Calu3 (cell line): ENCODE results near the gene SDHC. TPM values are rescaled to one million over a fixed set of nuclear protein-coding genes. Genes with fewer than 3 reads are reported as not detected.
"Not testable (repeated sequence)": the region's sequence is repeated elsewhere in the genome, so short reads cannot be mapped to it uniquely, and the experiment has no call there.

ENCODE experiments used
- BruUV-seq: library from RNA; stranded (reverse); fragments of 400-500 nt; replicated peaks from 2 replicates; lab custom pipeline; 2021; lab: Mats Ljungman, UMichigan
- CTCF ChIA-PET: fragments of 300-600 bp; sonication (Branson Sonifier 250); formaldehyde crosslinking; loops from one replicate; lab custom pipeline; 2022; ENCODE audit warnings: antibody characterized with exemption; lab: Charles Lee
- DNase-seq: peaks from one replicate; pipeline ENCODE4 v3.0.0; 2022
- H3K27ac Mint-ChIP-seq: one replicate; pipeline ENCODE4 v1.8.0; 2022; ENCODE audit warnings: mixed read lengths; ENCODE audit not compliant: unreplicated experiment
- H3K27me3 Mint-ChIP-seq: one replicate; pipeline ENCODE4 v1.8.0; 2022; ENCODE audit warnings: mixed read lengths; ENCODE audit not compliant: unreplicated experiment
- H3K36me3 Mint-ChIP-seq: one replicate; pipeline ENCODE4 v1.8.0; 2022; ENCODE audit warnings: mild to moderate bottlenecking, moderate library complexity, mixed read lengths; ENCODE audit not compliant: insufficient read depth, unreplicated experiment
- H3K4me1 Mint-ChIP-seq: one replicate; pipeline ENCODE4 v1.8.0; 2022; ENCODE audit warnings: mild to moderate bottlenecking, low read depth, mixed read lengths; ENCODE audit not compliant: unreplicated experiment
- H3K4me3 Mint-ChIP-seq: one replicate; pipeline ENCODE4 v1.8.0; 2022; ENCODE audit warnings: mild to moderate bottlenecking, low read depth, moderate library complexity, mixed read lengths; ENCODE audit not compliant: unreplicated experiment
- H3K9me3 Mint-ChIP-seq: one replicate; pipeline ENCODE4 v1.8.0; 2022; ENCODE audit warnings: low read depth, mixed read lengths; ENCODE audit not compliant: unreplicated experiment
- CTCF ChIP-seq: fragments of 200-600 bp; IDR thresholded peaks from one replicate; pipeline ENCODE4 v1.8.0; 2022; ENCODE audit warnings: antibody characterized with exemption; ENCODE audit not compliant: unreplicated experiment
- intact Hi-C: fragments of 100-400 bp; cut with micrococcal nuclease; formaldehyde crosslinking; loops from one replicate; pipeline ENCODE4 v1.10.0; 2022; ENCODE audit not compliant: unreplicated experiment
- total RNA-seq: library from RNA; stranded (reverse); gene quantifications from 2 replicates; pipeline ENCODE4 v1.2.3, GENCODE V29; 2022

Gene SDHC
- total RNA-seq, 1 experiment from 2014 or later = 245 TPM

GRCh38 chr1:161309868-161310267, 4.3 kb upstream of the SDHC start, which contains the start of gene MPZ:
Gene MPZ, minus strand, starts transcription at chr1:161309968. Its CDS starts 63 bp downstream, at chr1:161309905.
- no peak within 1 kb of the TSS for H3K27ac Mint-ChIP-seq

GRCh38 chr1:161311595-161312181, 2.5 kb upstream of the SDHC start:
- TF ChIP-seq CTCF = no peak
- H3K36me3 Mint-ChIP-seq = peaks cover 21% of the 10 kb centered on the region
- no peak overlapping the region for H3K4me3 Mint-ChIP-seq
- DNase-seq = no peak
- H3K27ac Mint-ChIP-seq = no peak overlapping the region
- BruUV-seq = no TSS peak
- no peaks in the 10 kb centered on the region for H3K9me3 Mint-ChIP-seq
- intact Hi-C loops = no loop called here
- peaks cover 36% of the 10 kb centered on the region for H3K4me1 Mint-ChIP-seq
- H3K27me3 Mint-ChIP-seq = peaks cover 14% of the 10 kb centered on the region
- CTCF ChIA-PET = interaction anchor here (0.6 kb wide), 1 partner anchor 43 kb away, joined by 3 read pairs; no protein-coding TSS in a partner anchor

More at GRCh38 chr1:161309868-161310267, 4.3 kb upstream of the SDHC start, which contains the start of gene MPZ:
- Mint-ChIP-seq H3K27me3 (peaks cover 14% of the 10 kb centered on the region), H3K9me3 (no peaks in the 10 kb centered on the region), H3K4me3 (no peak within 1 kb of the TSS), H3K4me1 (peaks cover 24% of the 10 kb centered on the region), H3K36me3 (peaks cover 13% of the 10 kb centered on the region)
- CTCF ChIA-PET = no interaction called here
- no peak for DNase-seq
- no TSS peak for BruUV-seq
- intact Hi-C loops = no loop called here
- no peak for TF ChIP-seq CTCF

DNA sequence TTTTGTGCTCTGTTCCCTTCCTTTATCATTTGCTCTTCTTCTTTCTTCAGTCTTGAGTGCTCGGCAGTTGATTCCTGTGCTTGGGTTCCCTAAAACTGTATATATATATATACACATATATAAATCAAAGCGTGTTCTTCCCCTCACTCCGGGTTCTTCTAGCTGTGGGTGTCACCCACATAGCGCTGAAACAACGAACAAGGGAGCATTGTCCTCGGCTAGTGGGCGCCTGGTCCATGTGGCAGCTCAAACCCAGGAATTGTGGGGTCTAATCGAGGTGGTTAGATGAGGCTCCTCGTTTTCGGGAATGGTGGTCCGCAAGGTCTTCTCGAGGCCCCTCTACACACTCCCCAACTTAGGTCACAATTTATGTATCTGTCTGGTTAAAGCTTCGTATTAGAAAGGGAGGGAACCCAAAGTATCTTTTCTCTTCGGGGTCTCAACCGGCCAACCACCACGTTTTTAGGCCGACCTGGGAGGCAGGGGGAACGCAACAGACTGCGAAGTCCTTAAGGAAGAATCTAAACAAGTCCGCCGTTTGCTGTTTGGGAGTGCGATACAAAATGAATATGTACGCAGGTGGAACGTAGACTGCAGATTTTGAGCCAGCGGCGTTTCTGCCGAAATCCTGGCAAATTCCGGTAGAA, 504 bp upstream of the SDHC start:
- DNase-seq = peak; percentile 21
- BruUV-seq = TSS peak; percentile 97
- CTCF ChIA-PET = interaction anchor here (0.6 to 2.1 kb wide), 7 partner anchors 11 to 159 kb away, joined by 3 to 7 read pairs (median 3); partner anchors contain the start of gene PCP4L1

GRCh38 chr1:161315841-161316674, 1.9 kb downstream of the SDHC start:
- H3K27ac Mint-ChIP-seq, DNase-seq, BruUV-seq, CTCF ChIA-PET, H3K27me3 Mint-ChIP-seq, H3K9me3 Mint-ChIP-seq, intact Hi-C loops: not testable (repeated sequence)
- peaks cover 24% of the 10 kb centered on the region for H3K4me1 Mint-ChIP-seq
- peaks cover 33% of the 10 kb centered on the region for H3K36me3 Mint-ChIP-seq
- H3K4me3 Mint-ChIP-seq = peak overlapping the region; percentile 94

More for the DNA sequence above, 504 bp upstream of the SDHC start:
- Mint-ChIP-seq H3K27me3 (peaks cover 14% of the 10 kb centered on the region), H3K4me3 (peak overlapping the region; percentile 94), H3K9me3 (no peaks in the 10 kb centered on the region), H3K27ac (peak overlapping the region; percentile 94), H3K4me1 (peaks cover 19% of the 10 kb centered on the region), H3K36me3 (peaks cover 22% of the 10 kb centered on the region)
- intact Hi-C loops = no loop called here
- no peak for TF ChIP-seq CTCF
